ENCODE data around the gene RACGAP1.

DNA sequence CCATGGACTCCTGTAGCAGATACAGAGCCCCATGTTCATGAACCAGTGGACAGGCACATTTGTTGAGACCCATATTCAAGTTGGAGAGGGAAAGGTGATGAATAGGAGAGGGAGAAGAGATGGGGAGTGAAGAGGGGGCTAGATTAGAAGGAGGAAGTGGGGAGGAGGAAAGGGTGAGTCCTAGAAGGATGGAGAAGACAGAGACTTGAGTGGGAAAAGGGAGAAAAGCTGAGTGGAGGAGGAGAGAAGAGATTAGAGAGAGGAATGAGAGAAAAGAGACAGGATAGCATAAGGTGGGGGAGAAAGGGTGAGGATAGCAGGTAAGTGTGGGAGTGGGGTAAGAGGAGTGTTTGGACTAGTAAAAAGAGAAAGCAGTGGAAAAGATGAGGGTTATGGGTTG is 27.2 kb upstream of the RACGAP1 start:
- TF ChIP-seq POLR2A (IDR thresholded peaks at IDR 0.05; ENCODE audit: low read length) (no peak), GATA1 (IDR thresholded peaks at IDR 0.05; ENCODE audit: low read depth, low read length) (no peak)
